CD4-positive, alpha-beta T cell treated with Interleukin-17A for 1 hour (primary cell): ENCODE results near the gene ADI1.
"Not testable (repeated sequence)": the region's sequence is repeated elsewhere in the genome, so short reads cannot be mapped to it uniquely, and the experiment has no call there.

Source experiments
- DNase-seq: peaks from one replicate; pipeline ENCODE4 v3.0.0-alpha.2; 2020

ADI1 gene

GRCh38 chr2:3461801-3462492, 57.4 kb downstream of the ADI1 start:
- DNase-seq = peak; percentile 66

GRCh38 chr2:3460831-3461800, 58.2 kb downstream of the ADI1 start:
- DNase-seq = no peak

- no peak for DNase-seq
These were observed 59.2 kb downstream of the ADI1 start for GRCh38 chr2:3460156-3460555.

- no peak for DNase-seq
These were observed 59.9 kb downstream of the ADI1 start for GRCh38 chr2:3459185-3460015.

- no peak for DNase-seq
These were observed 60.7 kb downstream of the ADI1 start for GRCh38 chr2:3458396-3459184.

GRCh38 chr2:3457524-3458395, 61.6 kb downstream of the ADI1 start:
- no peak for DNase-seq

GRCh38 chr2:3456125-3456524, 63.2 kb downstream of the ADI1 start:
- no peak for DNase-seq

GRCh38 chr2:3454802-3455201, 64.5 kb downstream of the ADI1 start:
- DNase-seq = no peak

- DNase-seq = not testable (repeated sequence)
These were observed 65.3 kb downstream of the ADI1 start for GRCh38 chr2:3454005-3454404.

- DNase-seq = no peak
These were observed 65.9 kb downstream of the ADI1 start for GRCh38 chr2:3453190-3453999.

- no peak for DNase-seq
These were observed 67.2 kb downstream of the ADI1 start for GRCh38 chr2:3451926-3452671.

GRCh38 chr2:3451169-3451568, 68.2 kb downstream of the ADI1 start:
- DNase-seq = no peak

GRCh38 chr2:3450385-3451010, 68.8 kb downstream of the ADI1 start:
- DNase-seq = no peak

GRCh38 chr2:3449936-3450335, 69.4 kb downstream of the ADI1 start:
- DNase-seq = no peak

GRCh38 chr2:3449086-3449485, 70.2 kb downstream of the ADI1 start:
- DNase-seq = no peak

GRCh38 chr2:3448441-3448911, 70.9 kb downstream of the ADI1 start:
- DNase-seq = not testable (repeated sequence)

- no peak for DNase-seq
These were observed 71.5 kb downstream of the ADI1 start for GRCh38 chr2:3447789-3448317.
